SU-DHL-6 (cell line): ENCODE data around the gene UBE2O.
A peak's percentile ranks its signal among the peaks of the same experiment; 100 is the strongest.
"Not testable (repeated sequence)": the region's sequence is repeated elsewhere in the genome, so short reads cannot be mapped to it uniquely, and the experiment has no call there.

Experiments
- H2AFZ ChIP-seq: fragments of 200-600 bp; sonication (generic); 2 replicates; pipeline ENCODE4 v1.6.1; 2014; ENCODE audit warnings: low read depth, mild to moderate bottlenecking, moderate library complexity, mixed read lengths, antibody characterized with exemption, low read length; ENCODE audit not compliant: severe bottlenecking
- H3F3A ChIP-seq: fragments of 200-600 bp; shearing (Covaris generic); 2 replicates; pipeline ENCODE4 v1.6.0; 2016; ENCODE audit warnings: antibody characterized with exemption, mild to moderate bottlenecking; ENCODE audit not compliant: insufficient read depth
- H3K27ac ChIP-seq: fragments of 200-600 bp; sonication (generic); 2 replicates; pipeline ENCODE4 v1.5.1; 2016; ENCODE audit warnings: low read depth, mild to moderate bottlenecking, low read length, moderate library complexity, mixed read lengths
- H3K27me3 ChIP-seq: fragments of 200-600 bp; sonication (generic), shearing (Covaris generic); 2 replicates; pipeline ENCODE4 v1.6.0; 2014; ENCODE audit warnings: mild to moderate bottlenecking, low read length
- H3K36me3 ChIP-seq: fragments of 200-600 bp; sonication (generic); 2 replicates; pipeline ENCODE4 v1.6.1; 2014; ENCODE audit warnings: mild to moderate bottlenecking, low read length, mixed read lengths
- H3K4me2 ChIP-seq: fragments of 300-600, 200-600 bp; shearing (Covaris generic), sonication (generic); 2 replicates; pipeline ENCODE4 v1.6.0; 2014; ENCODE audit warnings: low read length, low read depth, mild to moderate bottlenecking; ENCODE audit not compliant: poor library complexity, severe bottlenecking
- H3K4me3 ChIP-seq: fragments of 200-600 bp; sonication (generic); 2 replicates; pipeline ENCODE4 v1.5.1; 2014; ENCODE audit warnings: antibody characterized with exemption, low read length, mild to moderate bottlenecking, mixed read lengths; ENCODE audit not compliant: insufficient read depth, poor library complexity, severe bottlenecking
- H3K79me2 ChIP-seq: fragments of 200-600 bp; sonication (generic); 2 replicates; pipeline ENCODE4 v1.6.1; 2014; ENCODE audit warnings: mild to moderate bottlenecking, low read length, moderate library complexity; ENCODE audit not compliant: insufficient read depth
- H3K9ac ChIP-seq: fragments of 200-600 bp; sonication (generic); 2 replicates; pipeline ENCODE4 v1.7.0; 2014; ENCODE audit warnings: mild to moderate bottlenecking, low read length
- H3K9me2 ChIP-seq: fragments of 200-600 bp; sonication (generic); replicated peaks from 2 replicates; pipeline ENCODE4 v1.6.1; 2014; ENCODE audit warnings: low read length; ENCODE audit not compliant: insufficient read depth
- H3K9me3 ChIP-seq: fragments of 200-600 bp; sonication (generic); 2 replicates; pipeline ENCODE4 v1.6.1; 2014; ENCODE audit warnings: low read length, mixed read lengths; ENCODE audit not compliant: insufficient read depth
- H4K20me1 ChIP-seq: fragments of 200-600 bp; sonication (generic); 2 replicates; pipeline ENCODE4 v1.6.1; 2014; ENCODE audit warnings: low read depth, mild to moderate bottlenecking, antibody characterized with exemption, low read length, moderate library complexity, mixed read lengths
- EZH2phosphoT487 ChIP-seq: fragments of 200-600 bp; sonication (generic), shearing (Covaris generic); conservative IDR thresholded peaks from 2 replicates; pipeline ENCODE4 v1.6.1; 2018; ENCODE audit warnings: mild to moderate bottlenecking, antibody characterized with exemption, low read length, moderate library complexity, mixed read lengths
- TF ChIP-seq, protein P1 (sequence below): fragments of 200-600 bp; sonication (generic); IDR thresholded peaks from one replicate; pipeline ENCODE4 v1.5.1; 2017; ENCODE audit warnings: antibody characterized with exemption, mild to moderate bottlenecking, low read length, moderate library complexity; ENCODE audit not compliant: insufficient read depth, poor library complexity, severe bottlenecking

Gene UBE2O

DNA sequence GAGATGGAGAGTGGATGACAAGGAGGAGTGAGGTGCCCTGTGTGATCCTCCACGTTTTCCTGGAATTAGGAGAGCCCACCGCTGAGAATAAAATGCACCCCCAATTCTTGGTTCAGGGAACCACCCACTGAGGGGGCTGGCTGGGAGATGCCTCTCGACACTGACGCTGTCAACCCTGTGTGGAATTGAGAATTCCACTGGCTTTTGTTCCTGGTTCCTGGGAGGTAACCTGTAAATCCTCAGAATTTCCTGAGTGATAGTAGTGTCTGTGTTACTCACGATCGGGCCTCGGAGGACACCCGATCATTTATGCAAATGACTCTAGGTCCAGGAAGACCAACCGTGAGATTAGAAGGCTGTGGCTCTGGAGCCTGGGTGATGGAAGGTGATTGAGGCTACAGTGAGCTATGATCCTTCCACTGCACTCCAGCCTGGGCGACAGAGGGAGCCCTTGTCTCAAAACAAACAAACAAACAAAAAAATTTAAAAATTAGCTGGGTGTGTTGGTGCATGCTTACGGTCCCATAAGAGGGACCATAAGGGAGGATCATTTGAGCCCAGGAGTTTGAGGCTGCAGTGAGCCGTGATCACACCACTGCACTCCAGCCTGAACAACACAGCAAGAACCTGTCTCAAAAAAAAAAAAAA lies 87.6 kb downstream of the UBE2O start:
- no peaks in the 10 kb centered on the region for H3K9me3 ChIP-seq
- no peaks in the 10 kb centered on the region for H3K36me3 ChIP-seq
- no peak overlapping the region for H3K27ac ChIP-seq
- H4K20me1 ChIP-seq: no peaks in the 10 kb centered on the region
- no peaks in the 10 kb centered on the region for H3K79me2 ChIP-seq
- H3K4me2 ChIP-seq: no peak overlapping the region
- TF ChIP-seq, protein P1, sequence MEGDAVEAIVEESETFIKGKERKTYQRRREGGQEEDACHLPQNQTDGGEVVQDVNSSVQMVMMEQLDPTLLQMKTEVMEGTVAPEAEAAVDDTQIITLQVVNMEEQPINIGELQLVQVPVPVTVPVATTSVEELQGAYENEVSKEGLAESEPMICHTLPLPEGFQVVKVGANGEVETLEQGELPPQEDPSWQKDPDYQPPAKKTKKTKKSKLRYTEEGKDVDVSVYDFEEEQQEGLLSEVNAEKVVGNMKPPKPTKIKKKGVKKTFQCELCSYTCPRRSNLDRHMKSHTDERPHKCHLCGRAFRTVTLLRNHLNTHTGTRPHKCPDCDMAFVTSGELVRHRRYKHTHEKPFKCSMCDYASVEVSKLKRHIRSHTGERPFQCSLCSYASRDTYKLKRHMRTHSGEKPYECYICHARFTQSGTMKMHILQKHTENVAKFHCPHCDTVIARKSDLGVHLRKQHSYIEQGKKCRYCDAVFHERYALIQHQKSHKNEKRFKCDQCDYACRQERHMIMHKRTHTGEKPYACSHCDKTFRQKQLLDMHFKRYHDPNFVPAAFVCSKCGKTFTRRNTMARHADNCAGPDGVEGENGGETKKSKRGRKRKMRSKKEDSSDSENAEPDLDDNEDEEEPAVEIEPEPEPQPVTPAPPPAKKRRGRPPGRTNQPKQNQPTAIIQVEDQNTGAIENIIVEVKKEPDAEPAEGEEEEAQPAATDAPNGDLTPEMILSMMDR: peak; percentile 42
- no peak for TF ChIP-seq EZH2phosphoT487
- no peaks in the 10 kb centered on the region for H3K9me2 ChIP-seq
- H3K27me3 ChIP-seq: no peaks in the 10 kb centered on the region
- H2AFZ ChIP-seq: no peak overlapping the region
- H3K9ac ChIP-seq: no peak overlapping the region
- no peaks in the 10 kb centered on the region for H3F3A ChIP-seq
- H3K4me3 ChIP-seq: no peak overlapping the region

DNA sequence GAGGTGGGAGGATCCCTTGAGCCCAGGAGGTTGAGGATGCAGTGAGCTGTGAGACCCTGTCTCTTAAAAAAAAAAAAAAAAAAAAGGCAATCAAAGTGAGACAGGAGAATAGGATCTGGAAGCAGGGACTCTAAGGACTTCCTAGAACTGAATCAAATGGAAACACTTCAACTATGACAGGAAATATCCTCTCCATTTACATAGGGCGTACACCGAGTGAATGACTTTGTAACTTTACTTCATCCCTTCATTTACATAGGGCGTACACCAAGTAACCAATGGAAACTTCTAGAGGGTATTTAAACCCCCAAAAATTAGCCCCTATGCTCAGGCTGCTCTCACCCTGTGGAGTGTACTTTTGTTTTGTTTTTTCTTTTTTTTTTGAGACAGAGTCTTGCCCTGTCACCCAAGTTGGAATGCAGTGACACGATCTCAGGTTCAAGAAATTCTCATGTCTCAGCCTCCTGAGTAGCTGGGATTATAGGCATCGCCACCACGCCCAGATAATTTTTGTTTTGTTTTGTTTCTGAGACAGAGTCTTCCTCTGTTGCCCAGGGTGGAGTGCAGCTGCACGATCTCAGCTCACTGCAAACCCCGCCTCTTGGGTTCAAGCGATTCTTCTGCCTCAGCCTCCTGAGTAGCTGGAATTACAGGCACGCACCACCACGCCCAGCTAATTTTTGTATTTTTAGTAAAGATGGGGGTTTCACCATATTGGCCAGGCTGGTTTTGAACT lies 89.7 kb downstream of the UBE2O start:
- TF ChIP-seq, protein P1: no peak
- TF ChIP-seq EZH2phosphoT487: no peak
- H3K4me3 ChIP-seq: no peak overlapping the region
- no peaks in the 10 kb centered on the region for H3K9me3 ChIP-seq
- no peaks in the 10 kb centered on the region for H3K79me2 ChIP-seq
- no peaks in the 10 kb centered on the region for H3K27me3 ChIP-seq
- no peaks in the 10 kb centered on the region for H3F3A ChIP-seq
- no peaks in the 10 kb centered on the region for H3K9me2 ChIP-seq
- H3K36me3 ChIP-seq: no peaks in the 10 kb centered on the region
- H3K9ac ChIP-seq: no peak overlapping the region
- H2AFZ ChIP-seq: no peak overlapping the region
- H3K4me2 ChIP-seq: no peak overlapping the region
- no peaks in the 10 kb centered on the region for H4K20me1 ChIP-seq
- H3K27ac ChIP-seq: no peak overlapping the region

DNA sequence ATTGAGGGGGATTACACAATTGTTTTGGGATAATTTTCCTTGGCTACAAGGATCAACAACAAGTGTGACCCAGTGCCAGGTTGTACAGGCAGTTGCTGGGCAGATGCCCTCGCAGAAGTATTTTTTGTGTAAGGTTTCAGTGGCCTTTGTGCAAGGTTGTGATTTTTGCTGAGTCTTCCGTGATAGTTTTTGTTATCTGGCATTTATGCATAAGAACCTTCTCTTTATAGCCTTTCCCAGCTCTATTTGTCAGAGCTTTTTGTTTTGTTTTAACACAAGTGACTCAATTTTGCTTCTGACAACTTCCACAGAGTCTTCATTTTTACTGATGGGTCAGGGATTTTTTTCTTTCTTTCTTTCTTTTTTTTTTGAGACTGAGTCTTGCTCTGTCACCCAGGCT lies 92.5 kb downstream of the UBE2O start:
- H3K9ac ChIP-seq: no peak overlapping the region

DNA sequence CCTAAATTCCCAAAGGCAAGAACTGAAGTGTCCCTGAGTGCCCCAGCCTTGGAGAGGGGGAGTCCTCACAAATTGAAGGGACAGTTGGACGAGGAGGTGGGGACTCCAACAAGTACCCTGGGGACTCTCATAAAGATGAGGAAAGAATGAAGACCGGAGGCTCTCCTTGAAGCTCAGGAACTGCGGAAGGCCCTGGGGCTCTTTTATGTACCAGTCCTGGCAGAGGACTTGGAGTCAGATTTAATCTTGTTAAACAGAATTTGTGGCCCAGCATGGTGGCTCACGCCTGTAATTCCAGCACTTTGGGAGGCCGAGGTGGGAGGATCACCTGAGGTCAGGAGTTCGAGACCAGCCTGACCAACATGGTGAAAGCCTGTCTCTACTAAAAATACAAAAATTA lies 93.2 kb downstream of the UBE2O start:
- not testable (repeated sequence) for H3K9ac ChIP-seq, H3K9me3 ChIP-seq, H2AFZ ChIP-seq, H3F3A ChIP-seq, H3K9me2 ChIP-seq, H3K27ac ChIP-seq, H3K79me2 ChIP-seq, H3K4me2 ChIP-seq, H4K20me1 ChIP-seq, H3K4me3 ChIP-seq, H3K27me3 ChIP-seq, H3K36me3 ChIP-seq

More for the DNA sequence above, 92.5 kb downstream of the UBE2O start:
- H3K9me3 ChIP-seq: no peaks in the 10 kb centered on the region
- no peaks in the 10 kb centered on the region for H3K79me2 ChIP-seq
- H3K4me3 ChIP-seq: no peak overlapping the region
- H3K9me2 ChIP-seq: no peaks in the 10 kb centered on the region
- H3K36me3 ChIP-seq: no peaks in the 10 kb centered on the region
- H3K4me2 ChIP-seq: no peak overlapping the region
- H4K20me1 ChIP-seq: no peaks in the 10 kb centered on the region
- TF ChIP-seq, protein P1: no peak
- no peak for TF ChIP-seq EZH2phosphoT487
- no peak overlapping the region for H2AFZ ChIP-seq
- H3K27me3 ChIP-seq: no peaks in the 10 kb centered on the region
- no peak overlapping the region for H3K27ac ChIP-seq
- H3F3A ChIP-seq: no peaks in the 10 kb centered on the region
